Keratinocyte (primary cell): Measurements from ENCODE around the gene DPP8. TPM values are rescaled to one million over a fixed set of nuclear protein-coding genes. Genes with fewer than 3 reads are reported as not detected.

Source experiments
- DNase-seq: peaks from one replicate; pipeline ENCODE4 v3.0.0-alpha.2; 2011; ENCODE audit warnings: low read depth, missing footprints, low spot score
- FAIRE-seq: peaks from 2 replicates; lab custom pipeline; 2011; peaks lifted over from hg19 to GRCh38; lab: Jason Lieb, UNC
- H2AFZ ChIP-seq: 2 replicates; pipeline ENCODE4 v1.6.0; 2012; ENCODE audit warnings: low read length, control low read depth, inconsistent platforms; ENCODE audit not compliant: control insufficient read depth
- H3K27ac ChIP-seq: 2 replicates; pipeline ENCODE4 v1.5.1; 2011; ENCODE audit warnings: low read length; ENCODE audit not compliant: control insufficient read depth, insufficient read depth
- H3K27me3 ChIP-seq: 3 replicates; pipeline ENCODE4 v1.6.0; 2011; ENCODE audit warnings: low read length; ENCODE audit not compliant: control insufficient read depth, insufficient read depth; ENCODE audit errors: extremely low read depth
- H3K36me3 ChIP-seq, 2 experiments: 2 replicates in 1 of 2; 3 replicates in 1 of 2; pipeline ENCODE4 v1.5.1; 2011; ENCODE audit warnings: low read length in 2 of 2, mild to moderate bottlenecking in 1 of 2; ENCODE audit not compliant: control insufficient read depth in 2 of 2, insufficient read depth in 2 of 2; ENCODE audit errors: extremely low read depth in 1 of 2
- H3K4me1 ChIP-seq: 3 replicates; pipeline ENCODE4 v1.5.1; 2011; ENCODE audit warnings: low read length; ENCODE audit not compliant: control insufficient read depth, insufficient read depth; ENCODE audit errors: extremely low read depth
- H3K4me2 ChIP-seq: 3 replicates; pipeline ENCODE4 v1.6.0; 2011; ENCODE audit warnings: low read depth, low read length; ENCODE audit not compliant: control insufficient read depth, insufficient read depth; ENCODE audit errors: extremely low read depth
- H3K4me3 ChIP-seq, 3 experiments: fragments of 200-600 bp in 1 of 3; sonication (generic) in 1 of 3; 2 replicates in 2 of 3; 3 replicates in 1 of 3; pipeline ENCODE4 v1.5.1; 2011 to 2016; ENCODE audit warnings: low read length in 3 of 3, mild to moderate bottlenecking in 3 of 3, control low read depth in 2 of 3, inconsistent platforms in 1 of 3, low read depth in 1 of 3, mixed read lengths in 1 of 3, mixed run types in 1 of 3, moderate library complexity in 1 of 3; ENCODE audit not compliant: control insufficient read depth in 2 of 3, insufficient read depth in 2 of 3; ENCODE audit errors: extremely low read depth in 1 of 3
- H3K79me2 ChIP-seq: 2 replicates; pipeline ENCODE4 v1.6.0; 2012; ENCODE audit warnings: low read length; ENCODE audit not compliant: control insufficient read depth, insufficient read depth
- H3K9ac ChIP-seq: 3 replicates; pipeline ENCODE4 v1.6.0; 2011; ENCODE audit warnings: low read length; ENCODE audit not compliant: control insufficient read depth, insufficient read depth; ENCODE audit errors: extremely low read depth
- H3K9me1 ChIP-seq: 3 replicates; pipeline ENCODE4 v1.6.0; 2011; ENCODE audit warnings: low read length; ENCODE audit not compliant: control insufficient read depth, insufficient read depth; ENCODE audit errors: extremely low read depth
- H3K9me3 ChIP-seq: 2 replicates; pipeline ENCODE4 v1.5.1; 2012; ENCODE audit warnings: low read depth, low read length; ENCODE audit not compliant: control insufficient read depth
- H4K20me1 ChIP-seq: 3 replicates; pipeline ENCODE4 v1.6.0; 2011; ENCODE audit warnings: low read length; ENCODE audit not compliant: control insufficient read depth, insufficient read depth; ENCODE audit errors: extremely low read depth
- EZH2 ChIP-seq: IDR thresholded peaks from one replicate; pipeline ENCODE4 v1.6.1; 2012; ENCODE audit warnings: inconsistent platforms, mild to moderate bottlenecking, low read length, moderate library complexity
- dilution Hi-C: fragments of 300-500 bp; cut with MboI; formaldehyde crosslinking; loops from one replicate; pipeline ENCODE4 v1.7.0; 2020; ENCODE audit warnings: low sequenced_read_pairs; ENCODE audit not compliant: extremely low pct_ligation_motif_present
- polyA plus RNA-seq, 5 experiments: library from polyadenylated mRNA; depleted of rRNA in 3 of 5; stranded (reverse) in 3 of 5; stranded (forward) in 1 of 5; unstranded in 1 of 5; fragments of >200 nt; gene quantifications; 1 replicate in 1 of 5; 2 replicates in 3 of 5; 3 replicates in 1 of 5; pipeline versions ENCODE4 v1.2.1 to v1.2.3, GENCODE V29; 2011 to 2012; ENCODE audit warnings: missing spikeins in 2 of 5, low read depth in 1 of 5, low replicate concordance in 1 of 5
- TF ChIP-seq, protein P1 (sequence below), 3 experiments: IDR thresholded peaks in 1 of 3; conservative IDR thresholded peaks in 1 of 3; optimal IDR thresholded peaks in 1 of 3; 2 replicates in 2 of 3; 3 replicates in 1 of 3; pipeline versions ENCODE3 to v1.5.1; 2011; ENCODE audit warnings: low read length in 3 of 3, mild to moderate bottlenecking in 3 of 3, moderate library complexity in 2 of 3, control low read depth in 1 of 3, inconsistent platforms in 1 of 3; ENCODE audit not compliant: insufficient read depth in 2 of 3; ENCODE audit errors: extremely low read depth in 1 of 3

The DPP8 gene
- polyA plus RNA-seq, 1 donor (not counting 4 experiments of a cell fraction or from before 2014, with no cell fraction given) = 21.6 TPM

GRCh38 chr15:65528461-65529060 lies 11.1 kb upstream of the DPP8 start:
- Histone ChIP-seq H4K20me1 (no peaks in the 10 kb centered on the region), H3K9me3 (no peaks in the 10 kb centered on the region), H3K27ac (no peak overlapping the region), H2AFZ (no peak overlapping the region), H3K27me3 (no peaks in the 10 kb centered on the region), H3K4me1 (peaks cover 25% of the 10 kb centered on the region), H3K4me2 (no peak overlapping the region), H3K9me1 (no peaks in the 10 kb centered on the region), H3K4me3 (no peak overlapping the region), H3K9ac (no peak overlapping the region), H3K79me2 (peaks cover 29% of the 10 kb centered on the region), H3K36me3 (no peaks in the 10 kb centered on the region)
- no peak for TF ChIP-seq EZH2
- TF ChIP-seq, protein P1, sequence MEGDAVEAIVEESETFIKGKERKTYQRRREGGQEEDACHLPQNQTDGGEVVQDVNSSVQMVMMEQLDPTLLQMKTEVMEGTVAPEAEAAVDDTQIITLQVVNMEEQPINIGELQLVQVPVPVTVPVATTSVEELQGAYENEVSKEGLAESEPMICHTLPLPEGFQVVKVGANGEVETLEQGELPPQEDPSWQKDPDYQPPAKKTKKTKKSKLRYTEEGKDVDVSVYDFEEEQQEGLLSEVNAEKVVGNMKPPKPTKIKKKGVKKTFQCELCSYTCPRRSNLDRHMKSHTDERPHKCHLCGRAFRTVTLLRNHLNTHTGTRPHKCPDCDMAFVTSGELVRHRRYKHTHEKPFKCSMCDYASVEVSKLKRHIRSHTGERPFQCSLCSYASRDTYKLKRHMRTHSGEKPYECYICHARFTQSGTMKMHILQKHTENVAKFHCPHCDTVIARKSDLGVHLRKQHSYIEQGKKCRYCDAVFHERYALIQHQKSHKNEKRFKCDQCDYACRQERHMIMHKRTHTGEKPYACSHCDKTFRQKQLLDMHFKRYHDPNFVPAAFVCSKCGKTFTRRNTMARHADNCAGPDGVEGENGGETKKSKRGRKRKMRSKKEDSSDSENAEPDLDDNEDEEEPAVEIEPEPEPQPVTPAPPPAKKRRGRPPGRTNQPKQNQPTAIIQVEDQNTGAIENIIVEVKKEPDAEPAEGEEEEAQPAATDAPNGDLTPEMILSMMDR (optimal IDR thresholded peaks at IDR 0.05 in 1 of 3, IDR thresholded peaks at IDR 0.05 in 1 of 3, conservative IDR thresholded peaks at IDR 0.05 in 1 of 3; ENCODE audit: extremely low read depth in 1 of 3, insufficient read depth in 2 of 3, low read length in 3 of 3) = no peak
- DNase-seq = no peak
- FAIRE-seq = no peak
- dilution Hi-C loops = no loop called here

DNA sequence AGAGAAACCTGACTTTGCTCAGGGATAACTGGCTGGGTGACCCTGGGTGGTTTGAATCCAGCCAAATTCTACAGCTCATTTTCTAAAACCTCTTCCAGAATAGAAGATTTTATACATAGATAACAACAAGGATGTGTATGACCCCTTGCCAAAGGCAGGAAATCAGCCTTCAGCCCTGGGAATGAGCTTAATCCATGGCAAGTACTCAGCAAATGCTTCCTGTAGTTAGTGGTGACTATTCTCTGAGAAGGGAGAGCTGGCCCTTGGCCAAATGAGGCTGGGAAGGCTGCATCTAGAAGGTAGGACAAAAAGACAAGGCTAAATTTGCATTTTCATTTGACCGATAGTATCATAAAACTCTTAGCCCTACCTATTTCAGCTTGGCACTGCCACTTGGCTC lies 8.1 kb upstream of the DPP8 start:
- no peak overlapping the region for H3K4me3 ChIP-seq
- no peaks in the 10 kb centered on the region for H3K36me3 ChIP-seq
- H3K27me3 ChIP-seq = no peaks in the 10 kb centered on the region
- H3K4me2 ChIP-seq = no peak overlapping the region
- TF ChIP-seq, protein P1 (optimal IDR thresholded peaks at IDR 0.05 in 1 of 3, IDR thresholded peaks at IDR 0.05 in 1 of 3, conservative IDR thresholded peaks at IDR 0.05 in 1 of 3; ENCODE audit: extremely low read depth in 1 of 3, insufficient read depth in 2 of 3, low read length in 3 of 3) = no peak
- no peak for TF ChIP-seq EZH2
- H3K4me1 ChIP-seq = peaks cover 5% of the 10 kb centered on the region
- no peaks in the 10 kb centered on the region for H4K20me1 ChIP-seq
- FAIRE-seq (peak; percentile 5), DNase-seq (no peak)
- H3K27ac ChIP-seq = no peak overlapping the region
- H3K9me3 ChIP-seq = no peaks in the 10 kb centered on the region
- no peaks in the 10 kb centered on the region for H3K9me1 ChIP-seq
- no peak overlapping the region for H2AFZ ChIP-seq
- dilution Hi-C loops = no loop called here
- H3K79me2 ChIP-seq = peaks cover 3% of the 10 kb centered on the region
- H3K9ac ChIP-seq = no peak overlapping the region
